EL (cell line): ENCODE data around the gene SCUBE1.

Source experiments
- DNase-seq: peaks from one replicate; pipeline ENCODE4 v3.0.0-alpha.2; 2016

SCUBE1 gene

DNA sequence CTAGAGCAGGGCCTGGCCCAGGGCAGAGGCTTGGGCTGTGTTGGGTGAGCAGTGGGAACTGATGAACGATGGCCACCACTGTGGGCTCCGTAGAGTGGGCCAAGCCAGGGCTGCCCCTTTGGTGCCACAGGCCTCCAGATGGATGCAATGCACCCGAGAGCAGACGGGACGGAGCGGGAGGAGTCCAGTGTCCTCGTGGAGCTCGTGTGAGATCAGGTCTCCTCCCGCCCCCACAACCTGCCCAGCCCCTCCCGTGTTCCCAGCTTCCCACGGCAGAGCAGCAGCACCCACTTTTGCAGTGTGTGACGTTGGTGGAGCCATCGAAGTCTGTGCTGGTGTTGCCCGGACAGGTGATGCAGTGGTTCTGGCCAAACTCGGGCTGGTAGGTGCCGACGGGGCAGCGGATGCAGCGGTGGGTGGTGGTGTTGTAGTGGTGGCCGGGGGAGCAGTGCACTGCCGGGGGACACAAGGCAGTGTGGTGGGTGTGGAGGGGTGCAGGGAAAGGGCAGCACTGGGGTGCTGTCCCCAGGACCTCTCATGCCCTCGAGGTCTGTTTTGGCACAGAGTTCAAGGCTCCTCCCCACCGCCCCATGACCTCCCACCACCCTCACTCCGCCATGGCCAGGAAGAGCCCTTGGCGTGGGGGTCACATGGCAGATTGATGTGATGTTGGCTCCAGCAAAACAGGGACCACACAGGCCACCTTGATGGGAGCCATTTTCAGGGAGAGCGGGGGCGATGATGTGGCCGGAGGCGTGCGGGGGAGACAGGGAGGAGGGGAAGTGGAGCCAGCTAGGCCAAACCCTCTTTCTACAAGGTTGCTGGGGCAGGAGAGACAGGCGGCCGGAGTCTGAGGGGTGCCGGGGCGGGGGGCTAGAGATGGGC is 132.3 kb downstream of the SCUBE1 start:
- DNase-seq = no peak

DNA sequence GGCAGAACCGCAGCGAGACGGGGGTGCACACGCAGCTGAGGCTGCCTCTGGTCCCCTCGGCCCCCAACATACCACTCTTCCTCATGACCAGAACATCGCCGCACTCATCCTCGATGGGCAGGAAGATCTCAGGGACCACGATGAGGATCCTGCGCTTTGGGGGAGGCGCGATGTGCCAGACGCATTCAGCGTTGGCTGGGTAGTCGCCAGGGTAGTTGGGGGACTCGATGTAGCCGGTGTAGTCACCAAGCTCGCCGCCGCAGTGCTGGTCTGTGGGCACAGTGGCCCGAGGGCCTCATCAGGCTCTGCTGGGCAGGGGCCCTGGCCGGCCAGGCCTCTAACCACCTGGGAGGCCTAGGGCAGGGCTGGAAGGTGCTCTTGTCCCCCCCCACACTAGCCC is 133.2 kb downstream of the SCUBE1 start:
- no peak for DNase-seq

DNA sequence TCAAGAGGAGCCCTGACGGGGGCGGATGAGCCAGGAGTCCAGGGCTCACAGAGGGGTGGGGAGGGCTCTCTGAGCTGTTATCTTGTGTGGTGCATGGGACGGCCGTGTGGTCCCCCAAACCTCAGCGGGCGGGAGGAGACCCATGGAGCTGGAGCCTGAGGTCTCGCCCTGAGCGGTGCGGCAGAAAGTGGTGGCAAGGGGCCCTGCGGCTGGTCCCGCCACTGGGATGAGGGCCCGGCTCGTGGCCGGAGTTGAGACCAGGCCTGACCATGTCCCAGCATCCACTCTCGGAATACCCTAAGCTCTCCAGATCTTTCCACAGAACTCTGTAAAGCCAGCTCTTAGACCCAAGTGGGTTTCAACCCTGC is 133.7 kb downstream of the SCUBE1 start:
- DNase-seq = no peak

DNA sequence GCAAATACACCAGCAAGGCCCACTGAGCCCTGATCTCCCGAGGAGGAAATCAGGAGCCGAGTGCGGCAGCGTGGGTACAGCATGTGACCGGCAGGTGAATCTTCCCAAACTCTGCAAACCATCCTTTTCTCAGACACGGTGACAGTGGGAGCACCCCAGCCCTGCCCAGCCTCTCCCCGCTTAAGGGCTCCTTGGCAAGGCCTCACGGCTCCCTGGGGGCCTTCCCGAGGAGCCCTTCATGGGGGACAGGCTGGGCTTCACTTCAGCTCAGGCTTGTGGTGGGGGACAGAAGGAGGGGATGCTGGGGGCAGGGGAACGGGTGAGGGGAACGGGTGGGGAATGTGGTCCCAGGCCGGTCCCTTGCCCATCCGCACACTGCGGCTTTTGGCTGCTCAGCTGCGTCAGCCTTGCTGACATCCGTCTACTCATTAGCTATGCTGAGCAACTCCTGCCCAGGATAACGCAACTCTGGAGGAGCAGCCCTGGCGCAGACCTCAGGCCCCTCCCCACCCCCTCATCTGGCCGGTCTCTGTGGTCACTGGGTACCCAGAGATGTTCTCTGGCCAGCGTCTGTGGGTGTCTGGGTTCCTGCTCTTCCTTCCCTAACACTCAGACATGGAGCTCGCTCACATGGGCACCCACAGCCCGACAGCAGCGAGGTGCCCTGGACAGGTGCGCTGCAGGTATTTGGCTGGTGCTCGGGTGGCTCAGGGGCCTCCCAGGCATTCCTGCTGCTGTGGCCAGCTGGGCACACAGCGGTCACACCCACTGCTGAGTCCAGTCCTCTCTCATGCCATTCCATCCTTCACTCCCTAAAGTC is 134.3 kb downstream of the SCUBE1 start:
- DNase-seq = no peak

DNA sequence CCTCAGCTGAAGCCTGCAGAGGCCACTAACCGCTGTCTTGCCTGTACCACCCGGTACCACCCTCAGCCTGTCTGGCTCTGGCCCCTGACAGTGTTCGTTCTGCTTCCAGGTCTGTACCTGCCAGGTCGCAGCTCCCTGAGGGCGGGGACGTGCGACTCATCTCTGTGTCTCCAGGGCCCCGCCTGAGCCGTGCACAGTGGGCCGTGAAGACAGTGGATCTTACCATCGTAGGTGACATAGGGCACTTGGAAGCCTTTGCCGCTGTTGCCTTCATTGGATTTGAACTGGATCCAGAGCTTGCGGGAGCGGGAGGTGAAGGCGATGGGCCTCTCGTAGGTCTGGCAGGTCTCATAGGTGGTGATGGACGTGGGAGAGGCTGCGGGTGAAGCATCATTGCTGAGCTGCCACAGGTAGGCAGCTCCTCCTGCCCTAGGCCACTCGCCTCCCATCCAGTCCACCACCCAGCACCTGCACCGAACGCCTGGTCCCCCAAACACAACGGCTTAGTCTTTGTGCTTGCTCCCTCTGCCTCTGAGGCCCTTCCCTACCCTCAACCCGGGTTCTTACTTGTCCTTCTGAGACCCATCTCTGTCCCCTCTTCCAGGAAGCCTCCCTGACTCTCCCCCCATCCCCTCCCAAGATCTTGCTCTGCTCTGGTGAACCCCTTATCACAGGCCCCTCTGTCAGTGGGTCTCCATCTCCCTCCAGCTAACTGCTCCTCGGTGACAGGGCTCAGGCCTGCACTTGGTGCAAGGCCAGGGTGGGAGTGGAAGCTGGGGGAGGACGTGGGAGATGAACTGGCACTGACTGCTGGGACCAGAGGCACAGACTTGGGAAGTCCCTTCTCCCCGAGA is 135.1 kb downstream of the SCUBE1 start:
- no peak for DNase-seq

DNA sequence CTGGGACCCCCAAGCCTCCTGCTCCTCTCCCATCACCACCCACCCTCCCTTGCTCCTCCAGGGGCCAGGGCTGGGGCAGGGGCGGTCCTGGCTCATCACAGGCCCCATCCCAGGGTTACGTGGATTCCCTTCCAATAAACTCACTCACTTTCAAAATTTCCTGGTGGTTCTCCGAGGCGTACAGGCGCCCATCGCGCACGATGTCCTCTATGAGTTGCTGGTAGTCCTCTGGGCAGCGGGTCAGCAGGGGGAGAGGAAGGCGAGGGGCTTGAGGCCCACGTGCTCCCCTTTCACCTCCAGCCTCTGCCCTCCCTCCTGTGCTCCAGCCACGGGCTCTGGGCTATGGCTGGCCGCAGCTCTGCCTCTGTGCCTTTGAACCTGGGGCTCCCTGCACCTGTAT is 135.8 kb downstream of the SCUBE1 start:
- DNase-seq = no peak

DNA sequence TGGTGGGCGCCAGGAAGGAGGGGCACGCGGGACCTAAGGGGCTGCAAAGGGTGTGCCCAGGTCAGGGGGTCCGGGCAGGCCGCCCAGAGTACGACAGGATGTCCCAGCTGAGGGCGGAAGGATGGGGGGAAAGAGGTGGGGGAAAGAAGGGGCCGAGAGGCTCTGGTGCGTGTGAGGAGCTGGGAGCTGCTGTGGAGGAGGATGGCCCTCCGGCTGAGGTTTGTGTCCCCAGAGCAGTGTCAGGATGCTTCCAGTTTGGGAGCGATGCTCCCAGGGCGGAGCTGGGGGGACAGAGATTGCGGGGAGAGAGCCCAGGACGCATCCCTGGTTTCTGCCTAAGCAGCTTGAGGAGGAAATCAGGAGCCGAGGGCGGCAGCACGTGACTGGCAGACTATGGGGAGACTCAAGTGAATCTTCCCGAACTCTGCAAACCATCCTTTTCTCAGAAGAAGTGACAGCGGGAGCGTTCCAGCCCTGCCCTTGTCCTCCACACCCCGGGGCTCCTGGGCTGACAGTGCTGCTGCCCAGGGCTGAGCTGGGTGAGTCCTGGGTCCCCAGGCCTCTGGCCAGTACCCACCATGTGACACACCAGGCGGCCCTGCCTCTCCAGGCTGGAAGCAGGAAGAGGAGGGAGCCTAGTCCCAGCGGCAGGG is 136.5 kb downstream of the SCUBE1 start:
- no peak for DNase-seq

DNA sequence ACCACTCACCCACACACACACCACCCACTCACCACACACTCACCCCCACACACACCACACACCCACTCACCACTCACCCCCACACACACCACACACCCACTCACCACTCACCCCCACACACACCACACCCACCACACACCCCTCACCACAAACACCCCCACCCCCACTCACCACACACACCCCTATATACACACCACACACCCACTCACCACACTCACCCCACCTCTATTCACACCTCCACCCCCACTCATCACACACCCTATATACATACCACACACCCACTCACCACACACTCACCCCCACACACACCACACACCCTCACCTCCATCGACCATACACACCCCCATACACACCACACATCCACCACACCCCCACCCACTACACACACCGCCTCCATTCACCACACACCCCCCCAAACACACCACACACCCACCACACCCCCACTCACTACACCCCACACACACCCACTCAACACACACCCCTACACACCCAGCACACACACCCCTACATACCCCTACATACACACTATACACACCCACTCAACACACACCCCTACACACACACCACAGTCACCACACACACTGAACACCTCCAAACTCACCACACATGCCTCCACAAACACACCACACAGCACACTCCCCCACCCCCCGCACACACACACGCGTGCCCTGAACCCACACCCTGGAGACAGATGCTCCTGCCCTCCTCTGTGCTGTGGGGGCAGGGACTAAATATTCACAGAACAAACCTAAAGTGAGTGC is 137.2 kb downstream of the SCUBE1 start:
- no peak for DNase-seq

DNA sequence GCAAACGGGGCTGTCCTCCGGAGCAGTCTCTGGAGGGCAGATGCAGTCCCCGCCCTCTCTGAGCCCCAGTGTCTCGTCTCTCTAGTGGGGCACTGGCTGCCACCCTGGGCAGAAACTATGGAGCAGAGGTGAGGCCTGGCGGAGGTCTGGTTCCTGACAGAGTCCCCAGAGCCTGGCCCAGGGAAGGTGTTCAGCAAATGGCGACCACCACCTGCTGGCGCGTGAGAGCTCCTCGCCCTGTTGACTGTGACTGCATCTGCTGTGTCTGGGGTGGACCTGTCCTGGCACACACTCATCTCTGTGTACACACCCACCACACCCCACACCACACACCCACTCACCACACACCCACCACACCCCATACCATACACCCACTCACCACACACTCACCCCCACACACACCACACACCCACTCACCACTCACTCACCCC is 137.9 kb downstream of the SCUBE1 start:
- no peak for DNase-seq

DNA sequence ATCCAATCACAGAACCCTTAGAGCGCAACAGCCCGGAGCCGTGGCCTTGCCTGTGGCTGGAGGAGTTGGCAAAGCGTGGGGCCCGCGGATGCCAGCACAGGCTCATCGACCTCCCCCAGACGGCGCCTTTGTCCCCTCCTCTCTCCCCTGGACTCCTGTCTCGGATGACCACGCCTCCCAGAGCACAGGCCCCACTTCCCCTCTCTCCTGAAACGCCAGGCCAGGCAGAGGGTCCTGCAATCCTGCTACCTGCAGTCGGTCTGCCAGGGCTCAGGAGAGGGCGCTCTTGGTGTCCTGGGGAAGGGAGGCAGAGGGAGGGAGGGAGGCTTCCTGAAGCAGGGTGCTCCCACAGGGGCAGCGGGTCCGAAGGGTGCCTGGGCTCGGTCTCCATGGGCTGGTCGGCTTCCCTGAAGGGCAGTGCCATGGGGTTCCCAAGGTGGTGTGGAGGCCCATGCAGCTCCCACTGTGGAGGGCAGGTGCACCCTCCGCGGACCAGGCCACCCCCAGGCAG is 139.6 kb downstream of the SCUBE1 start:
- DNase-seq = no peak

DNA sequence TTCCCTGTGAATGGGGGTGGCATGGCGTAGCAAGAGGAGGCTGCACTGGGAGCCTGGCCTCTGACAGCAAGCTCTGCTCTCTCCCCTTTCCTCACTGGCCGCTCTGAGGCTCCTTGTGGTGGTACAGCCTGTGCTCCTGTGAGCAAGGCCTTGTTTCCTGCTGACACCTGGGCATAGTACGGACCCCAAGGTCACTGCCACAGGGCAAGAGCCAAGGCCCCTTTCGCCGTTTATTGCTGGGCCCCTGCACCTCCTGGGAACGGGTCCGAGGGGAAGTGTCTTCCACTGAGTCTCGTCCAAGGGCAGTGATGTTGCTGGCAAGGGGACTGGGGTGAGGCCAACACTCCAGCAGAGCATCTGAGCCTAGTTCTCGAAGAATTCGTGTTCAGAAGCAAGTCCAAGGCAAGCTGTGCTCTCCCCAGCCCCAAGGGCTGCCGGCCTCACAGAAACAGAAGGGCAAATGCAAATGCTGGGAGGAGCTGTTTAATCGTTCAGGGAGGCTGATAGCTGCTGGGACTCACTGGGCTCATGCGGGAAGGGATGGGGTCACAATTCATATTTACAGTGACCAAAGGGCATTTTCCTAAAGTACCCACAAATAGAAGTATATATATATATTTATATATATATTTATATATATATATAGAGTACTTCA is 140.3 kb downstream of the SCUBE1 start:
- no peak for DNase-seq

DNA sequence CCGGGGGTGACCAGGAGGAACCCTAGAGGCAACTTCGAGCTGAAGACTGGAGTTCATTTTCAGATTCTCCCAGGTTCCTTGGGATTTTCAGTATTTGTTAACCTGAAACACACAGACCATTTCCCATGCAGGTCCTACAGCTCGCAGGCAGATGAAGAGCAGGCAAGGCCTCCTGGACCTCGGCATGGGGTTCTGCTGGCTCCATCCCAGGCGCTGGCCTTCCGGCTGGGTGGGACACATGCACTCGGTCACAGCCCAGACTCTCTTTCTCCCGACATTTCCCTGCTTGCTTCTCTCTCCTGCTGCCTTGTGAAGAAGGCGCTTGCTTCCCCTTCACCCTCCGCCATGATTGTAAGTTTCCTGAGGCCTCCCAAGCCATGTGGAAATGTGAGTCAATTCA is 140.8 kb downstream of the SCUBE1 start:
- no peak for DNase-seq

DNA sequence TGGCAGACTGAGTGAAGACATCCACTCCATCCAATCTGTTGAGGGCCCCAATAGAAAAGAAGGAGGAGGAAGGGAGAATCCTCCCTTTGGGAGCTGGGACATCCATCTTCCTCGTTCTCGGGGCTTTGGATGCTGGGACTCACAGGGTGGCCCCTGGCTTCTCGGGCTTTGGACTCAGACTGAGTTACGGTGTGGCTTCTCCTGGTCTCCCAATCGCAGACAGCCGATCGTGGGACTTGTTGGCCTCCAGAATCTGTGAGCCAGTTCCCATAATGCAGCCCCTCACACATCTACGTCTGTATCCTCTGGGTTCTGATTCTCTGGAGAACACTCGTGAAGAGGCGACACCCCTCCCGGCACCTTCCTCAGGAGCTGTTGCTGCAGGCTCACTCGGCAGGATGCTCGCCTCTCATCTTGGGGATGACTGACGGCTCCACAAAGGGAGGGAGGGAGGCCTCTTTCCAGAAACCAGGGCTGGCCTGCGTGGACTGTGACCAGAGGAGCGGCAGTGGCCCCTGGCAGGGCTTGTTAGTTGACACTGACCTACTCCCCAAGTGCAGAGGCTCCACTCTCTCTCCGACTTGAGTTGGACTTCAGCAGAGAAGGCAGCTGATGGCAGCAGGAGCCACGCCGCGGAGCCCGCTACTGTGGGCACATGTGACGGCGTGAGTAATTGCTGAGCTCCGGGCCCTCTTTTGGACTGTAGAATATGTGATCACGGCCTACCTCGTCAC is 141.5 kb downstream of the SCUBE1 start:
- no peak for DNase-seq

DNA sequence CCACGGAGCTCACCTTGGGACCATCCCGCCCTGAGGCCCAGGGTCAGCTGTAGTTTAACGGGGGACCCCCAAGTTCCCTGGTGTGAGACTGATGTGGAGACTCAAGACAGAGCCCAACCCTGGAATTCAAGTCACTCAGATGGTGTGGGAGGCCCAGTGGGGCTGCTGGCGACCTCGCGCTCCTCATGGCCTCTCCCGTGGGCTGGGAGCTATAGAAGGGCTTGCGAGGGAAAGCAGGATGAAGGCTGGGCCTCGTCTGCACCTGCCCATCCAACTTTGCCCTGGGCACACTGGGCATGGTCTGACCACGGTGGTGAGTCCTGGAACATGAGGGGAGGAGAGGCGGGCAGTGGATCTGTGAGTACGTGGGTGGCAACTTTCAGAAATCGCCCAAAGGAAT is 142.6 kb downstream of the SCUBE1 start:
- DNase-seq = no peak

DNA sequence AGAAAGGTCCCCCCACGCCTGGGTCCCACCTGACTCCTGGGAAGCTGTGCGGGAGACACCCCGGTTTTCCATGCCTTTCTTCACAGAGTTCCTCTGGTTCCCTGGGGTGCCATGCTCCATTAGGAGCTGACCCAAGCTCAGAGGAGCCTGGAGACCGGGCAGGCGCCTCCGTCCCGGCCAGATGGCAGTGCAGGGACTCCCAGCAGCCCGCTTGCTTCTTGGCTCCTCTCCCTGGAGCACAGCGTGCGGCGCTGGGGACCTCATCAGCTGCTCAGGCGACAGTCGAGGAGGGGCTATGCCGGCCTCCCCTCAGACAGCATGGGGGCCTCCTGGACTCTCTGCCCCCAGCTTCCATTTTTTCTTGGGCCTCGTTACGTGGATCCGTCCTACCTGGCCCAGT is 143.1 kb downstream of the SCUBE1 start:
- DNase-seq = no peak

DNA sequence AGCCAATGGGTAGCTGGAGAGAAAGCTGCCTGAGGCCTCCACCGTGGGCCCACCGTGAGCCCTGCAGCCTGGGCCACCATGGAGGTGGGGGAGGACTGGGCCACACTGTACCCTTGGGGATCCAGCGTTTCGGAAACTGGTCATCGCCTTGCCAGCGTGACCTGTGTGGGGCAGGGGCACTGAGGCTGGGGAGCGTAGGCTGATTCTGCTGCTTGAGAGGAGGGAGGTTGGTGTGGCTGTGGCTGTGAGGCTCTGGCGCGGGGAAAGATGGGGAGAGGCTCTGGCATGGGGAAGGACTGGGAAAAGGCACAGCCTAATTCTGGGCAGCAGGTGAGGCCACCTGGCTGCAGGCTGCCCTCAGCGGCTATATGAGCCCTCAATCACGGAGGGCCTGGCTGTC is 143.6 kb downstream of the SCUBE1 start:
- no peak for DNase-seq

DNA sequence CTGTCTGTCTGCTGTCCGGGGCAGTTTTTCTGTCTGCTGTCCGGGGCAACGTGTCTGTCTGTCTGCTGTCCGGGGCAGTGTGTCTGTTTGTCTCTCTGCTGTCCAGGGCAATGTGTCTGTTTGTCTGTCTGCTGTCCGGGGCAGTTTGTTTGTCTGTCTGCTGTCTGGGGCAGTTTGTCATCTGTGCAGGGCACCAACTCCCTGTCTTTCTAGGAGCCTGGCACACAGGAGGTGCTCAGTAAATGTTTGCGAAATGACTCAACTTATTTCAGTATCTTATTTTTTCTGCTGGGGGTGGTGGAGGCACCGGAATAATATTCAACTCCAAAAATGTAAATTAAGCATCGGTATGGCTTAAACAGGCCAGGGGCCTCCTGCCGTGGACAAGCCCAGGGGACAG is 144.2 kb downstream of the SCUBE1 start:
- DNase-seq = no peak

DNA sequence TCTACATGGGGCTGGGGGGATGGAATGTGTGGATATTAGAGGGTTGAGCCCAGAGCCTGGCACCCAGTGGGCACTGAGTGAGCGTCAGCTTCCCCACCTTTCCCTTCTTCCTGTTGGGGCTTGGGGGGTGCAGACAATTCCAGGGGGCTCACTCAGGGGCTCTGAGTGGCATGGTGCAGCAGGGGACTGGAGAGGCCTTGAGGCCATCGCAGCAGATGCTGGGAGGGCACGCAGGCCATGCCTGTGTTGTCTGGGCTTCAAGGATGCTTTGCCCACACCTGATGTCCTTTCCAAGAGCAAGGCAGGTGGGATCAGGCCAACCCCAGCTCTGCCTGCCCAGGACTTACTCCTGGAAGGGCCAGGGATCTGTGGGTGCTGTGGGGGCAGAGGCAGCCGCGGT is 145.0 kb downstream of the SCUBE1 start:
- no peak for DNase-seq

DNA sequence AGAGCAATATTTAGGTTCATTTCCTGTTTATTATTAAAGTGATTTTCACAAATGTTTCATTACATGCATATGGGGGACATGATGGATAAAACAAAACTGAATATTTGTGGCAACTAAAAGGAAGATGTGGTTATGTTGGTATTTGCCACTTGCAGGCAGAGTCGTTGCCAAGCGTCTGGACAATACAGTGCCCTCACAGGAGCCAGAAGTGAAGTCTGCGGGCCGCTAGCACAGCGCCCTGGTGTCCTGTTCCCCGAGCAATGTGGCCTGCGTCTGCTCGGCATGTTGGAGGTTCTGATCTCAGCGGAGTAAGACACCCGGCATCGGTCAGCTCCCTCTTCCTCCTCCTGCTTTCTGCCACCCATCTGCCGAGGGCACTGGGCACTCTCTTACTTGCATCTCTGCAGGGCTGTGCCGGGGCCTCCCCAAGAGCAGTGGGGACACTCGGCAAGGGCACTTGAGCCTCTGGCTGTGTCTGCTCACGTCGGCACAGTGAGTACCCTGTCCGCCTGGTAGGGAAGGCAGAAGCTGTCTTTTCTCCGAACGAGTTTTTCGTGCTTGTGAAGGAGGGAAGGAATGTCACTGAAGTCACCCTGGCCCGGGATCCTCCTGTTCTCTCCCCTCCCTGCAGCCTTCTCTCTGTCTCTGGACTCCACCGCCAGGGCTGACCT is 145.8 kb downstream of the SCUBE1 start:
- DNase-seq = peak; percentile 62

DNA sequence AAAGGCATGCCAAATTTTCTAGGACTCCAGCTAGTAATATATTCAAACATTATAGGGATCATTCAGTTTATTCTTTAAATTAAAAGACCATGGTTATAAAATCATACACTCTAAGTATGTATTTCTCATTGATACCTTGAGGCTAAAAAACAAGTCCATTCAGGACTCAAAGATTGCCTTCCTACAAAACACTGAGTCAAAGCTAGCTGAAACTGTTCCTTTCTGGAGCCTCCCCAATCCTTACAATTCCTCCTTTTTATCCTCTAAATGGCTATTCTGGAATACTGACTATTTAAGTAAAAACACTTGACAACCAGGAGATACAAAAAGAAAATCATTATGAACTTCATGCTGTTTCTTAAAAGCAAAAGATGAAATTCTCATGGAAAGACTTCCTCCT is 151.3 kb downstream of the SCUBE1 start:
- no peak for DNase-seq
